Dermis microvascular lymphatic vessel endothelial cell (primary cell): ENCODE data around the gene NOC2L. TPM values are rescaled to one million over a fixed set of nuclear protein-coding genes. Genes with fewer than 3 reads are reported as not detected.

Source experiments
- DNase-seq, 2 donors: peaks; one replicate each; pipeline versions ENCODE4 v3.0.0 to v3.0.0-alpha.2; 2010; ENCODE audit warnings: low read depth in 2 of 2
- total RNA-seq: library from RNA; depleted of rRNA; stranded (reverse); fragments of >200 nt; gene quantifications from 2 replicates; pipeline ENCODE4 v1.2.1, GENCODE V29; 2014

NOC2L gene
- total RNA-seq, 1 donor from 2014 or later, result 67.9 TPM

- no peak for DNase-seq
These were observed 28.4 kb downstream of the NOC2L start for GRCh38 chr1:930633-931138.

- DNase-seq, result no peak
These were observed 29.1 kb downstream of the NOC2L start for GRCh38 chr1:929712-930632.

- DNase-seq, result no peak
These were observed 30.0 kb downstream of the NOC2L start for GRCh38 chr1:928825-929661.

GRCh38 chr1:927748-928147, 31.3 kb downstream of the NOC2L start:
- no peak for DNase-seq

- no peak for DNase-seq
These were observed 31.8 kb downstream of the NOC2L start for GRCh38 chr1:927234-927633.

GRCh38 chr1:925561-926421, 33.3 kb downstream of the NOC2L start:
- DNase-seq, result peak in 1 of 2 donors; percentile 14

GRCh38 chr1:924656-925560, 34.1 kb downstream of the NOC2L start:
- DNase-seq, result peak in 1 of 2 donors; percentile 39

GRCh38 chr1:923991-924655, 34.9 kb downstream of the NOC2L start:
- DNase-seq, result no peak

GRCh38 chr1:923131-923990, 35.7 kb downstream of the NOC2L start, which contains the start of gene SAMD11:
SAMD11 (plus strand) TSS chr1:923923; CDS start chr1:924432, 509 bp downstream.
- peak; percentile 26 to 87 for DNase-seq

- DNase-seq, result peak; percentile 28 to 77
These were observed 37.8 kb downstream of the NOC2L start for GRCh38 chr1:921011-921837.

GRCh38 chr1:920521-920920, 38.5 kb downstream of the NOC2L start:
- no peak for DNase-seq

- DNase-seq, result no peak
These were observed 39.0 kb downstream of the NOC2L start for GRCh38 chr1:920010-920409.

GRCh38 chr1:919271-919872, 39.7 kb downstream of the NOC2L start:
- no peak for DNase-seq

- DNase-seq, result no peak
These were observed 40.2 kb downstream of the NOC2L start for GRCh38 chr1:918843-919242.

- DNase-seq, result no peak
These were observed 40.7 kb downstream of the NOC2L start for GRCh38 chr1:918353-918752.

- DNase-seq, result no peak
These were observed 41.5 kb downstream of the NOC2L start for GRCh38 chr1:917466-918091.

GRCh38 chr1:917076-917459, 42.0 kb downstream of the NOC2L start:
- no peak for DNase-seq
